Astrocyte of the cerebellum (primary cell): ENCODE data around the gene DNM1.

Source experiments
- DNase-seq: peaks from one replicate; pipeline ENCODE4 v3.0.0-alpha.2; 2011; ENCODE audit warnings: low read depth
- H3K4me3 ChIP-seq: 2 replicates; pipeline ENCODE4 v1.5.1; 2011; ENCODE audit warnings: mild to moderate bottlenecking, low read depth, low read length, moderate library complexity
- CTCF ChIP-seq: IDR thresholded peaks from 2 replicates; pipeline ENCODE4 v1.5.1; 2012; ENCODE audit warnings: low read length, low read depth, moderate library complexity, mild to moderate bottlenecking; ENCODE audit errors: missing control alignments
- in situ Hi-C: cut with HindIII; loops from 2 replicates; pipeline ENCODE4 v1.10.0; 2017; ENCODE audit warnings: low sequenced_read_pairs

Gene DNM1

GRCh38 chr9:128254855-128255759, 51.9 kb downstream of the DNM1 start:
- in situ Hi-C loops: no loop called here
- TF ChIP-seq CTCF: peak; percentile 95
- DNase-seq: no peak
- no peak overlapping the region for H3K4me3 ChIP-seq

GRCh38 chr9:128257086-128257825, 54.1 kb downstream of the DNM1 start:
- no peak for DNase-seq
- in situ Hi-C loops: no loop called here
- TF ChIP-seq CTCF: no peak
- H3K4me3 ChIP-seq: no peak overlapping the region

GRCh38 chr9:128257907-128258306, 54.7 kb downstream of the DNM1 start:
- TF ChIP-seq CTCF: no peak
- in situ Hi-C loops: no loop called here
- DNase-seq: no peak
- H3K4me3 ChIP-seq: no peak overlapping the region

GRCh38 chr9:128258326-128258725, 55.1 kb downstream of the DNM1 start:
- DNase-seq: no peak
- in situ Hi-C loops: no loop called here
- no peak for TF ChIP-seq CTCF

GRCh38 chr9:128259156-128259555, 56.0 kb downstream of the DNM1 start:
- TF ChIP-seq CTCF: no peak
- no peak overlapping the region for H3K4me3 ChIP-seq
- no peak for DNase-seq
- in situ Hi-C loops: no loop called here

More at GRCh38 chr9:128258326-128258725, 55.1 kb downstream of the DNM1 start:
- no peak overlapping the region for H3K4me3 ChIP-seq

- TF ChIP-seq CTCF: no peak
- in situ Hi-C loops: no loop called here
- no peak for DNase-seq
- H3K4me3 ChIP-seq: no peak overlapping the region
Measured at GRCh38 chr9:128260340-128260739, 57.2 kb downstream of the DNM1 start.
